NB4 (cell line): ENCODE measurements around the gene ZNF205.

Source experiments
- CTCF ChIP-seq: IDR thresholded peaks from one replicate; pipeline ENCODE4 v1.5.1; 2012; ENCODE audit warnings: low read depth, low read length
- MAX ChIP-seq: IDR thresholded peaks from 2 replicates; pipeline ENCODE4 v1.6.1; 2011; ENCODE audit warnings: low read depth, low read length
- POLR2A ChIP-seq: IDR thresholded peaks from 2 replicates; pipeline ENCODE4 v1.6.1; 2011; ENCODE audit warnings: mild to moderate bottlenecking; ENCODE audit not compliant: insufficient read length; ENCODE audit errors: extremely low read depth

- no peak for TF ChIP-seq CTCF
- no peak for TF ChIP-seq POLR2A
- TF ChIP-seq MAX: no peak
These were observed 30.4 kb downstream of the ZNF205 start for GRCh38 chr16:3142770-3143169.
